Measurements from ENCODE around the gene MORF4L1. TPM values are rescaled to one million over a fixed set of nuclear protein-coding genes. Genes with fewer than 3 reads are reported as not detected.
A peak's percentile ranks its signal among the peaks of the same experiment; 100 is the strongest.

The MORF4L1 gene
- total RNA-seq, 2 experiments from 2014 or later = 463 to 496 TPM

DNA sequence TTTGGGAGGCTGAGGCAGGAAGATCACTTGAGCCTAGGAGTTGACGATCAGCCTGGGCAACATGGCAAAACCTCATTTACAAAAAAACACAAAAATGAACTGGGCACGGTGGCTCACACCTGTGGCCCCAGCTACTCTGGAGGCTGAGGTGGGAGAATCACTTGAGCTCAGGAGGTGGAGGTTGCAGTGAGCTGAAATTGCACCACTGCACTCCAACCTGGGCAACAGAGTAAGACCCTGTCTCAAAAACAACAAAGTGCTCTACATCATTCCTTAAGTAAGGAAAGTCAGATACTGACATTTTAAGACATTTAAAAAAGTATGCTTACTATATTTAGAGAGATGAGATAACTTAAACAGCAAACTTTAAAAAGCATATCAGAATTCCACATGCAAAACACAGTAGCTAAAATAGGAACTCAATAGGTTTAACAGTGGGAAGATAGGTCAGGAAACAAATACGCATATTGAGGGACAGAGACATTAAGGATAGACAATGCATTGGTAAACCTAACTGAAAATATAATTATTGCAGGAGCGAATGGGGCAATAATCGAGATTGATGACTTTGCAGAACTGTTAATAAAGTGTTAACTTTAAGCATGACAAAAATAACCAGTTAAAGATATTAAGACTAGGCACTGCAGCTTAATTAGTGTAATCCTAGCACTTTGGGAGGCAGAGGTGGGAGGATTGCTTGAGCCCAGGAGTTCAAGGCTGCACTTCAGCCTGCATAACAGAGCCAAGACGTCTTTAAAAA lies 32.1 kb downstream of the MORF4L1 start:
- Histone ChIP-seq H3K9me3 (ENCODE audit: control insufficient read depth in 1 of 2, insufficient read depth in 1 of 2, low read length in 2 of 2) (no peaks in the 10 kb centered on the region), H3K4me3 (ENCODE audit: low read length) (no peak overlapping the region), H3K4me1 (ENCODE audit: insufficient read depth, low read length) (peaks cover 4% of the 10 kb centered on the region), H3K27ac (ENCODE audit: low read depth in 1 of 2, low read length in 2 of 2) (no peak overlapping the region), H3K27me3 (ENCODE audit: control insufficient read depth in 1 of 2, insufficient read depth in 2 of 2, low read length in 2 of 2) (no peaks in the 10 kb centered on the region), H3K36me3 (ENCODE audit: insufficient read depth, low read length) (peaks cover 85% of the 10 kb centered on the region)
- Mint-ChIP-seq H3K27ac (peak overlapping the region; percentile 40), H3K27me3 (no peaks in the 10 kb centered on the region), H3K4me3 (no peak overlapping the region), H3K9me3 (no peaks in the 10 kb centered on the region), H3K36me3 (ENCODE audit: low read depth) (peaks cover 97% of the 10 kb centered on the region), H3K4me1 (ENCODE audit: low read depth) (peaks cover 24% of the 10 kb centered on the region)
- DNase-seq (no peak), ATAC-seq (ENCODE audit: poor library complexity) (no peak)
- ChIA-PET CTCF (no interaction called here), POLR2A (interaction anchor here (0.7 to 1.3 kb wide), 3 partner anchors 25 to 836 kb away, joined by 3 read pairs; no protein-coding TSS in a partner anchor)
- intact Hi-C loops (cut with DNase I, micrococcal nuclease) = loop anchor here in 1 of 2 experiments (10.0 kb wide), 1 partner anchor 370 kb away; no protein-coding TSS in a partner anchor
- TF ChIP-seq, protein P1, sequence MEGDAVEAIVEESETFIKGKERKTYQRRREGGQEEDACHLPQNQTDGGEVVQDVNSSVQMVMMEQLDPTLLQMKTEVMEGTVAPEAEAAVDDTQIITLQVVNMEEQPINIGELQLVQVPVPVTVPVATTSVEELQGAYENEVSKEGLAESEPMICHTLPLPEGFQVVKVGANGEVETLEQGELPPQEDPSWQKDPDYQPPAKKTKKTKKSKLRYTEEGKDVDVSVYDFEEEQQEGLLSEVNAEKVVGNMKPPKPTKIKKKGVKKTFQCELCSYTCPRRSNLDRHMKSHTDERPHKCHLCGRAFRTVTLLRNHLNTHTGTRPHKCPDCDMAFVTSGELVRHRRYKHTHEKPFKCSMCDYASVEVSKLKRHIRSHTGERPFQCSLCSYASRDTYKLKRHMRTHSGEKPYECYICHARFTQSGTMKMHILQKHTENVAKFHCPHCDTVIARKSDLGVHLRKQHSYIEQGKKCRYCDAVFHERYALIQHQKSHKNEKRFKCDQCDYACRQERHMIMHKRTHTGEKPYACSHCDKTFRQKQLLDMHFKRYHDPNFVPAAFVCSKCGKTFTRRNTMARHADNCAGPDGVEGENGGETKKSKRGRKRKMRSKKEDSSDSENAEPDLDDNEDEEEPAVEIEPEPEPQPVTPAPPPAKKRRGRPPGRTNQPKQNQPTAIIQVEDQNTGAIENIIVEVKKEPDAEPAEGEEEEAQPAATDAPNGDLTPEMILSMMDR (IDR thresholded peaks at IDR 0.05) = no peak

DNA sequence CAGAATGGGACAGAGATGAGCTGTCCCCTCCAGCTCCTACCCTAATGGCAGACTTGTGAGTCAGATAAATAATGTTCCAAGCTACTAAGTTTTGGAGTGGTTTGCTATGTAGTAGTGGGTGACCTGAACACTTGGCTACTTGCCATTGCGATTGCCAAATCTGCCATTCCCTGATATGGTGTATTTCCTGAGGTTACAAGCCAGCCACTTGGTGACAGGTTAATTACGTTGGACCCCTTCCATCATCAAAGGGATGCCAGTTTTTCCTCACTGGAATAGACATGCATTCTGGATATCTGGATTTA lies 33.6 kb downstream of the MORF4L1 start:
- Histone ChIP-seq H3K27me3 (ENCODE audit: control insufficient read depth in 1 of 2, insufficient read depth in 2 of 2, low read length in 2 of 2) (no peaks in the 10 kb centered on the region), H3K4me1 (ENCODE audit: insufficient read depth, low read length) (peaks cover 13% of the 10 kb centered on the region), H3K9me3 (ENCODE audit: control insufficient read depth in 1 of 2, insufficient read depth in 1 of 2, low read length in 2 of 2) (no peaks in the 10 kb centered on the region), H3K4me3 (ENCODE audit: low read length) (no peak overlapping the region), H3K36me3 (ENCODE audit: insufficient read depth, low read length) (peaks cover 84% of the 10 kb centered on the region), H3K27ac (ENCODE audit: low read depth in 1 of 2, low read length in 2 of 2) (no peak overlapping the region)
- DNase-seq = peak in 1 of 14 experiments; percentile 20
- TF ChIP-seq, protein P1 (IDR thresholded peaks at IDR 0.05) = no peak
- POLR2A ChIA-PET = interaction anchor here (2.5 kb wide), 1 partner anchor 33 kb away, joined by 12 read pairs; the partner anchor contains the start of gene MORF4L1
- CTCF ChIA-PET = interaction anchor here (0.6 kb wide), 1 partner anchor 330 kb away, joined by 3 read pairs; no protein-coding TSS in a partner anchor
- peaks cover 31% of the 10 kb centered on the region for H3K4me1 Mint-ChIP-seq (ENCODE audit: low read depth)
- peaks cover 95% of the 10 kb centered on the region for H3K36me3 Mint-ChIP-seq (ENCODE audit: low read depth)
- H3K27me3 Mint-ChIP-seq = no peaks in the 10 kb centered on the region
- no peaks in the 10 kb centered on the region for H3K9me3 Mint-ChIP-seq
- peak overlapping the region; percentile 26 for H3K27ac Mint-ChIP-seq
- intact Hi-C loops (cut with DNase I, micrococcal nuclease) = loop anchor here in 1 of 2 experiments (10.0 kb wide), 1 partner anchor 371 kb away; no protein-coding TSS in a partner anchor
- no peak for ATAC-seq (ENCODE audit: poor library complexity)
- H3K4me3 Mint-ChIP-seq = no peak overlapping the region

DNA sequence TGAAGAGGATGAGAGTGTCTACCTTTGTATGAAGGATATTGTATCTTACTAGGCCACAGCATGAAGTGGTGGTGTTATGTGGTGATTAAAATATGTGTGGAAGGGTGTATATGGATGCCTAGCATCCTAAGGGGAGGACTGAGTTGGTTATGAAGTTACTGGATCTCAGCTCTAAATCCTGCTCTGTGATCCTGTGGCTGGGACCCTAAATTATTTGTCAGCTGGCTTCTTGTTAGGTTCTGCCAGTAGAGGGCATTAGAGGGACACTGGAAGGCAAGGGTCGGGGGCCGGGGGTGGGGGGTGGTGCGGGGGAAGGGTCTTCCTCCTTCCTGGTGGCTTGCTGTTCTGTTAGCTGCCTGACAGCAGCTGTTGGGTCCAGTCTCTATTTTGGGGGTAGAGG lies 34.9 kb downstream of the MORF4L1 start:
- H3K4me3 ChIP-seq (ENCODE audit: low read length) = no peak overlapping the region
- Mint-ChIP-seq H3K4me3 (no peak overlapping the region), H3K4me1 (ENCODE audit: low read depth) (peaks cover 32% of the 10 kb centered on the region), H3K36me3 (ENCODE audit: low read depth) (peaks cover 94% of the 10 kb centered on the region), H3K27me3 (no peaks in the 10 kb centered on the region), H3K9me3 (no peaks in the 10 kb centered on the region), H3K27ac (peak overlapping the region; percentile 13)
- H3K4me1 ChIP-seq (ENCODE audit: insufficient read depth, low read length) = peaks cover 13% of the 10 kb centered on the region
- H3K36me3 ChIP-seq (ENCODE audit: insufficient read depth, low read length) = peaks cover 86% of the 10 kb centered on the region
- no peaks in the 10 kb centered on the region for H3K9me3 ChIP-seq (ENCODE audit: control insufficient read depth in 1 of 2, insufficient read depth in 1 of 2, low read length in 2 of 2)
- ChIA-PET CTCF (interaction anchor here (0.5 to 2.0 kb wide), 3 partner anchors 10 to 30 kb away, joined by 3 to 5 read pairs (median 3); no protein-coding TSS in a partner anchor), POLR2A (interaction anchor here (0.8 to 2.5 kb wide), 2 partner anchors 34 to 78 kb away, joined by 3 to 12 read pairs; partner anchors contain the start of gene MORF4L1)
- intact Hi-C loops (cut with DNase I, micrococcal nuclease) = loop anchor here in 1 of 2 experiments (10.0 kb wide), 1 partner anchor 373 kb away; no protein-coding TSS in a partner anchor
- TF ChIP-seq, protein P1 (IDR thresholded peaks at IDR 0.05) = no peak
- peak in 2 of 14 experiments; percentile 37 to 39 for DNase-seq
- no peak for ATAC-seq (ENCODE audit: poor library complexity)
- no peaks in the 10 kb centered on the region for H3K27me3 ChIP-seq (ENCODE audit: control insufficient read depth in 1 of 2, insufficient read depth in 2 of 2, low read length in 2 of 2)
- H3K27ac ChIP-seq (ENCODE audit: low read depth in 1 of 2, low read length in 2 of 2) = no peak overlapping the region
